Measurements from ENCODE around the gene NCAN.

- TF ChIP-seq ATF3 (CRISPR knock-in tag; conservative IDR thresholded peaks at IDR 0.05) (no peak), ESRRA (CRISPR knock-in tag; IDR thresholded peaks at IDR 0.05; ENCODE audit: borderline replicate concordance) (no peak), MAX (CRISPR knock-in tag; IDR thresholded peaks at IDR 0.05) (no peak), ELF4 (CRISPR knock-in tag; IDR thresholded peaks at IDR 0.05; ENCODE audit: low read depth) (no peak)
These were observed 49.3 kb upstream of the NCAN start for GRCh38 chr19:19162495-19162894.
